Activated CD8-positive, alpha-beta T cell treated with anti-CD3 and anti-CD28 coated beads for 36 hours (primary cell): ENCODE data around the gene SRP54. TPM values are rescaled to one million over a fixed set of nuclear protein-coding genes. Genes with fewer than 3 reads are reported as not detected.

ENCODE experiments used
- ATAC-seq: fragments of 200-7000 bp; cut with Tn5 transposase; one replicate; pipeline ENCODE4 v1.10.0; 2021; ENCODE audit warnings: mild to moderate bottlenecking, moderate library complexity
- CTCF ChIA-PET: fragments of 350-600 bp; sonication (Branson Sonifier 250); formaldehyde crosslinking; loops from one replicate; lab custom pipeline; 2021; ENCODE audit warnings: antibody characterized with exemption; lab: Charles Lee
- POLR2A ChIA-PET: fragments of 350-600 bp; sonication (Branson Sonifier 250); formaldehyde crosslinking; loops from one replicate; lab custom pipeline; 2021; ENCODE audit warnings: antibody characterized with exemption; lab: Charles Lee
- DNase-seq: peaks from one replicate; pipeline ENCODE4 v3.0.0-alpha.2; 2020
- H3K27ac Mint-ChIP-seq: one replicate; pipeline ENCODE4 v1.8.0; 2021; ENCODE audit warnings: mild to moderate bottlenecking, mixed read lengths
- H3K27me3 Mint-ChIP-seq: one replicate; pipeline ENCODE4 v1.8.0; 2021; ENCODE audit warnings: mixed read lengths
- H3K36me3 Mint-ChIP-seq: one replicate; pipeline ENCODE4 v1.8.0; 2021; ENCODE audit warnings: low read depth, mixed read lengths
- H3K4me1 Mint-ChIP-seq: one replicate; pipeline ENCODE4 v1.8.0; 2021; ENCODE audit warnings: low read depth, mixed read lengths
- H3K4me3 Mint-ChIP-seq: one replicate; pipeline ENCODE4 v1.8.0; 2021; ENCODE audit warnings: mild to moderate bottlenecking, moderate library complexity, mixed read lengths
- H3K9me3 Mint-ChIP-seq: one replicate; pipeline ENCODE4 v1.8.0; 2021; ENCODE audit warnings: mixed read lengths
- CTCF ChIP-seq: fragments of 200-600 bp; IDR thresholded peaks from one replicate; pipeline ENCODE4 v1.8.0; 2022; ENCODE audit warnings: antibody characterized with exemption, mild to moderate bottlenecking
- intact Hi-C: fragments of 100-400 bp; cut with micrococcal nuclease; formaldehyde crosslinking; loops from one replicate; pipeline ENCODE4 v1.10.0; 2022
- total RNA-seq, 2 experiments: library from RNA; stranded (reverse); gene quantifications; one replicate each; pipeline ENCODE4 v1.2.3, GENCODE V29; 2021

Gene SRP54
- total RNA-seq, 2 experiments from 2014 or later = 79.6 to 79.8 TPM

- no peaks in the 10 kb centered on the region for H3K27me3 Mint-ChIP-seq
- no peak for TF ChIP-seq CTCF
- ChIA-PET CTCF (no interaction called here), POLR2A (interaction anchor here (6.9 kb wide), 1 partner anchor 113 kb away, joined by 73 read pairs; the partner anchor contains the start of gene BAZ1A)
- peak overlapping the region; percentile 46 for H3K4me3 Mint-ChIP-seq
- DNase-seq = no peak
- no peaks in the 10 kb centered on the region for H3K9me3 Mint-ChIP-seq
- peaks cover 22% of the 10 kb centered on the region for H3K4me1 Mint-ChIP-seq
- ATAC-seq = no peak
- H3K36me3 Mint-ChIP-seq = peaks cover 16% of the 10 kb centered on the region
- no peak overlapping the region for H3K27ac Mint-ChIP-seq
- intact Hi-C loops = no loop called here
These were observed 2.9 kb downstream of the SRP54 start for GRCh38 chr14:34985740-34986139.

- DNase-seq (no peak), ATAC-seq (no peak)
- Mint-ChIP-seq H3K4me1 (peaks cover 26% of the 10 kb centered on the region), H3K27me3 (no peaks in the 10 kb centered on the region), H3K4me3 (no peak overlapping the region), H3K27ac (no peak overlapping the region), H3K9me3 (no peaks in the 10 kb centered on the region), H3K36me3 (peaks cover 16% of the 10 kb centered on the region)
- ChIA-PET CTCF (no interaction called here), POLR2A (interaction anchor here (0.7 kb wide), 1 partner anchor 229 kb away, joined by 3 read pairs; no protein-coding TSS in a partner anchor)
- intact Hi-C loops = no loop called here
- TF ChIP-seq CTCF = no peak
These were observed 4.4 kb downstream of the SRP54 start for GRCh38 chr14:34987180-34987579.

GRCh38 chr14:34989762-34990161 is 7.0 kb downstream of the SRP54 start:
- ChIA-PET CTCF (interaction anchor here (1.0 to 1.5 kb wide), 2 partner anchors 9 to 43 kb away, joined by 3 to 4 read pairs; no protein-coding TSS in a partner anchor), POLR2A (no interaction called here)
- ATAC-seq = no peak
- intact Hi-C loops = no loop called here
- no peak for DNase-seq
- H3K27me3 Mint-ChIP-seq = no peaks in the 10 kb centered on the region
- H3K4me3 Mint-ChIP-seq = no peak overlapping the region
- H3K36me3 Mint-ChIP-seq = peaks cover 11% of the 10 kb centered on the region
- peaks cover 39% of the 10 kb centered on the region for H3K4me1 Mint-ChIP-seq
- H3K27ac Mint-ChIP-seq = no peak overlapping the region
- no peaks in the 10 kb centered on the region for H3K9me3 Mint-ChIP-seq
- no peak for TF ChIP-seq CTCF

GRCh38 chr14:34993426-34993825 is 10.6 kb downstream of the SRP54 start:
- TF ChIP-seq CTCF = no peak
- H3K36me3 Mint-ChIP-seq = peaks cover 2% of the 10 kb centered on the region
- intact Hi-C loops = no loop called here
- DNase-seq = no peak
- CTCF ChIA-PET = no interaction called here
- POLR2A ChIA-PET = interaction anchor here (3.0 kb wide), 1 partner anchor 11 kb away, joined by 13 read pairs; the partner anchor contains the start of gene SRP54
- H3K4me1 Mint-ChIP-seq = peaks cover 37% of the 10 kb centered on the region
- no peak overlapping the region for H3K4me3 Mint-ChIP-seq
- no peak overlapping the region for H3K27ac Mint-ChIP-seq
- no peak for ATAC-seq
- H3K27me3 Mint-ChIP-seq = no peaks in the 10 kb centered on the region
- no peaks in the 10 kb centered on the region for H3K9me3 Mint-ChIP-seq

GRCh38 chr14:34994668-34995067 is 11.9 kb downstream of the SRP54 start:
- DNase-seq = no peak
- intact Hi-C loops = no loop called here
- Mint-ChIP-seq H3K4me1 (peaks cover 26% of the 10 kb centered on the region), H3K36me3 (peaks cover 5% of the 10 kb centered on the region), H3K27ac (no peak overlapping the region), H3K27me3 (no peaks in the 10 kb centered on the region), H3K4me3 (no peak overlapping the region), H3K9me3 (no peaks in the 10 kb centered on the region)
- CTCF ChIA-PET = no interaction called here
- POLR2A ChIA-PET = no interaction called here
- no peak for TF ChIP-seq CTCF
- no peak for ATAC-seq
